NCI-H345 treated with DMSO at 0.1 percent for 48 hours (cell line): ENCODE measurements around the gene SLC22A4.

Experiments
- DNase-seq: peaks from one replicate; lab custom pipeline; 2025; ENCODE audit not compliant: unreplicated experiment; lab: John Stamatoyannopoulos, UW

Gene SLC22A4

DNA sequence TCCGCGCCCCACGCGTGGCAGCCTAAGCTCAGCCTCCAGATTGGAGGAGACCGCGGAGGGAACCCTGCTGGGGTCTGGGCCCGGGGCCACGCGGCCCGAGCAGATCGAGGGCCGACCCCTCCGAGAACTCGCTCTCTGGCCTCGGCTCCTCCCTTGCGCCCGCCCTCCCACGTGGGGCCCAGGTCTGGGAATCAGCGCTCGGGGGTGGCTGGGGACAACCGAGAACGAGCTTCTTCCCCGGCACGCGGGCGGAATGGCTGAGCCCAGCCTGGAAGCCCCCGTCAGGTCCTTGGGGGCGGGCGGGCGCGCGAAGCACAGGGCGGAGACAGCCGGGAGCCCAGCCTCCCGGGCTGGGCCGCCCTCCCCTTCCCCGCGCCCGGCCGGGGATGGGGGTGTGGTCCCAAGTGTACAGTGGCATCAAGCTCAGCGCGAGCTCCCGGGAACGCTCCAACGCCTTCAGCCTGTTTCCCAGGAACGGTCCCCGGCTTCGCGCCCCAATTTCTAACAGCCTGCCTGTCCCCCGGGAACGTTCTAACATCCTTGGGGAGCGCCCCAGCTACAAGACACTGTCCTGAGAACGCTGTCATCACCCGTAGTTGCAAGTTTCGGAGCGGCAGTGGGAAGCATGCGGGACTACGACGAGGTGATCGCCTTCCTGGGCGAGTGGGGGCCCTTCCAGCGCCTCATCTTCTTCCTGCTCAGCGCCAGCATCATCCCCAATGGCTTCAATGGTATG, at the start of gene SLC22A4:
TSS of gene SLC22A4 (plus strand) at position 403 of the 736 bp plus-strand sequence. CDS start at position 626, 223 bp downstream.
- DNase-seq: peak; percentile 43

DNA sequence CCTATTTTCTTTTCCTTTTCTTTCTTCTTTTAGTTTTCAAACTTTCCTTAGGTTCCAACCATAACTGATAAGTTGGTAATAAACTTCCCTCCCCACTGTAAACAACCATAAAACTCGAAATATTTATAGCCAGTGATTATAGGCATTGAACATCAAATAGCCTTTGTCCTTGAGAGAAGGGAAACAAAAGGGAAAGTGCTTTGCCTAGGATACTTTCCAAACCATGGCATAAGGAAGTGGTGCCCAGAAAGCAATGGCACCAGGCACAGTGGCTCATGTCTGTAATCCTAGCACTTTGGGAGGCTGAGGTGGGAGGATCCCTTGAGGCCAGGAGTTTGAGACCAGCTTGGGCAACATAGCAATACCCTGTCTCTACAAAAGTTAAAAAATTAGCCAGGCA, 48.6 kb upstream of the SLC22A4 start:
- no peak for DNase-seq

DNA sequence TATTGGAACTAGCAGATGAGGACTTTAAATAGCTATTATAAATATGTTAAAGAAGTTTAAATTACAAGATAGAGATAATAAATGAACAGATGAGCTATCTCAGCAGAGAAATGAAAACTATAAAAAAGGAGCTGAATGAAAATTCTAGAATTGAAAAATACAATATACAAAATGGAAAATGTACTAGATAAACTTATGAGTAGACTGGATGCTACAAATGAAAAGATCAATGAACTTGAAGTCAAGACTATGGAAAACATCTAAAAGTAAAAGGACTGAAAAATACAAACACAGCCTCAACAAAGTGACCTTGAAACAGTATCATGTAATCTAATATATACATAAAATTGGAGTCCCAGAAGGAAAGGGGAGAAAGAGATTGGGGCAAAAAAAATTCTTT, 47.4 kb upstream of the SLC22A4 start:
- no peak for DNase-seq

- no peak for DNase-seq
Observed at GRCh38 chr5:132250547-132250946, 43.6 kb upstream of the SLC22A4 start.

GRCh38 chr5:132251220-132251725, 42.9 kb upstream of the SLC22A4 start:
- no peak for DNase-seq

DNA sequence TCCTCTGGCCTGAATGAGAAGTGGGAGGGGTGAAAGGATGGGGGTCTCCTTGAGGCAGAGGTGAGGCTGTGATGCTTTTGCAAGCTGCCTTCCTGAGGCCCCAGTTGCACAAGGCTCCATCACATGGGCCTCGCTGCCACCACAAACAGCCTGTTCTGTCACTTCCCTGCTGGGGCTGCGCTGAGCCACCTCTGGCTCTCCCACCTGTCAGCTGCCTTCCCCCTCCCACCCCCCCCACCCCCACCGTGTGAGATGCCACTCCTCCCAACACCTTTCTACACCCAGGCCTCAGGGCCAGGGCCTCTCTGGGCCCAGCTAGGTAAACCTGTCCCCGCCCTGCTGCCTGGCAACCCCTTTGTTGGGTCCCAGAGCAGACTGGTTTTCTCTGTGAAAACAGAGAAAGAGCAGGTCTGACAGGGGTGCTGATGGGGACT, 41.2 kb upstream of the SLC22A4 start:
- no peak for DNase-seq

GRCh38 chr5:132253452-132254320, 40.5 kb upstream of the SLC22A4 start:
- DNase-seq: no peak

DNA sequence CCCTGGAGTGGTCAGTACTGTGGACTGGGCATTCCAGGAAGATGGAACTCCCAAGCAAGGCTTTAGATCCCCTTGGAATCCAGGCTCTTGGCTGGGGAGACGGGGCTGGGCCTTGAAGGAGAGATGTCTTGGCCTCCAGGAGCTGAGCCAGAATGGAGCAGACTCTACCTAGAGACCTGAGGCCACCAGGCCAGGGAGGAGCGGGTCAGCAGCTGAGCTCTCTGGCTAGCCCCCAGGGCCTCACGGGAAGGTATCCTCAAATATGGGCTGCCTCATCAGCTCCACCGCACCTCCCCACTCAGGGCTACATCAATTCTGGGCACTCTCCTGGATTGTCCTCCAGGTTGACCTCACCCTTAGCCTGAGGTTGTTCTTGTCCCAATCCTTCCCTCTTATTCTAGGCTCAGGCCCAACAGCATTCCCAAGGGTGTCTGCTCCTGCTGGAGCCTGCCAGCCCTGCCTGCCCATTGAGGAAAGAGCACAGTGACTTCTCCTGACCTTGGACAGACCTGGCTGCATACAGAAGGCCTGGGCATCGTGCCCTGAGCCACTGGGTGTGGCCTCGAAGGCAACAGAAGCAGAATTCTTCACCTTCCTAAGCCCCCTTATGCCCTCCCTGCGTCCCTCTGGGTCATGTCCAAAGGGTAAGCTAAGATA, 39.7 kb upstream of the SLC22A4 start:
- DNase-seq: no peak

DNA sequence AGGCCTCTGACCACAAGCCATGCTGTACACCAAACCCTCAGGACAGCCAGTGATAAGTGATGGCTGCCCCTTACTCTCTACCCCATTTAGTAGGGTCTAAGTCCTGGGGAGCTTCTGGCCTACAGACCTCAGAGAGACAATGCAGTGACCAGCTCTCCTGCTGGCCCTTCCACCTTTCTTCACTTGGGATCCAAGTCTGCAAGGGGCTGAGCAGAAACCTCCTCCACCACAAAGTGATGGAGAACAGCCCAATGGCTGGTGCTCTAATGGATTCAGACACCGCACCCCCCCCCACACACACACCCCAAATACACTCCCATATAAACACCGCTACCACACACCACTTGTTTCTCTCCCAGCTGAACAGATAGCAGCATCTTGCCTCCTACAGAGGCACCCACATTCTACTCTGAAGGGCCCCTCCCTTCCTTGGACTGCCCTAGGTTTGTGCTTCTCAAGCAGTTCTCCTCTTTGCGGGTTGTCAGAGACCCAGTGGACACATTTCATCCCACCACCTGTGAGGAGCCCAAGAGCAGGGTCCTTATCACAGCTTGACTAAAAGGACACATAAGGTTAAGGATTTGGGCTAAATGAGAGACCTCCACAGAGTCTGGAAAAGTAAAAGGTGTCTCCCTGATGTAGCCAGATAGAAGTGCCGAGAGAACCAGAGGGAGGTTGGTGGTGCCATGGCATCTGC, 38.0 kb upstream of the SLC22A4 start:
- DNase-seq: no peak

DNA sequence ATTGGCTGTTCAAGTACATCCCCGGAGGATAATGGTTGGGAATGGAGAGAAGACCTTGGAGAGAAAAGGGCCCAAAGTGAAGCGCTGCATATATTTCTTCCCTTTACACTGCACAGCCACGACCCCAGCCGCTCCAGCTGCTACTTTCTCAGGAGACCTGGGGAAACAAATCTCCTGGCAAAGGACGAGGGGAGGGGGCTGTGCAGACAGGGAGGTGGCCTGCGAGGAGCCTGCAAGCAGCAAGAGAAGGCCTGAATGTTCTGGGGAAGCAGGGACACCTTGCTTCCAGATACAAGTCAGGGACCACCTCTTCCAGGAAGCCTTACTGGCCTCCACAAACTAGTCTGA, 37.4 kb upstream of the SLC22A4 start:
- DNase-seq: no peak

DNA sequence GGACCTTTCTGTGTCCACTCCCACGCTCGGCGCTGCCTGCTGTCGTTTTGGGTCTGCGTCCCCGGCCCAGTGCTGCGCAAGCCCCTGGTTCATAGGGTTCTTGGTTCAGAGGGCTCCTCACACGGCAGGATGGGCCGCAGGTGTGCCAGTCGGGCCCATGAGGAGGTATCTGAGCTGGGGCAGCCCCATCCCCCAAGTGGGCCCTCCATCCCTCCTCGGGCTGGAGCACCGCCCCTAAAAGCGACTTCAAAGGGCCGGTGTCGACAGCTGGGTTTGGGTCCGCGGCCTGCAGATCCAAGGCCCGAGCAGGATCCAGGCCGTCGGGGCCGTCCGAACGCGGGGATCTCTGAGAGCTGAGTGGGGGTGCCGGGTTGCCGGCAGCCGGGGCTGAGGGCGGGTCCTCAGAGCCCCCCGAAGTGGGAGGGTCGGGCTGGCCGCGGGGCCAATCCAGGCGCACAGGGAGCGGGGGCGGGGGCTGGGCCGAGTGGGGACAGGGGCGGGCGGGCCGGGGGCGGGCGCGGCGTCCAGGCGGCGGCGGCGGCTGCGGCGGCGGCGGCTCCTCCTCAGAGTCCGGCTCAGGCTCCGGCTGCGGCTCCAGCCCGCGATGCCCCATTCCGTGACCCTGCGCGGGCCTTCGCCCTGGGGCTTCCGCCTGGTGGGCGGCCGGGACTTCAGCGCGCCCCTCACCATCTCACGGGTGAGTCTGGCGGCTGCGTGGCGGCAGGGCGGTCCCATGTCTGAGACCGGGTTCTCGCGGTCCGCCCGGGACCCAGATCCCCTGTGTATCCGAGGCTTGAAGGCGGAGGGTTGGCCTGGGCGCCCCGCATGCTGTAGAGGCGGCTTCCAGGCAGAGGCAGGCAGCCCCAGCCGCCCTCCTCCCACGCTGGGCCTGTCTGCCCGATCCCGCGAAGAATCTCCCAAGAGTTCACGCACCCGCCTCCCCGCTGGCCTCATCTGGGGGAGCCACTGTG, 36.8 kb upstream of the SLC22A4 start, which contains the start of gene PDLIM4:
TSS of gene PDLIM4 (plus strand) at position 566 of the 971 bp plus-strand sequence. CDS start at position 605, 39 bp downstream.
- DNase-seq: no peak

- DNase-seq: no peak
Observed at GRCh38 chr5:132258102-132259068, 35.8 kb upstream of the SLC22A4 start.

DNA sequence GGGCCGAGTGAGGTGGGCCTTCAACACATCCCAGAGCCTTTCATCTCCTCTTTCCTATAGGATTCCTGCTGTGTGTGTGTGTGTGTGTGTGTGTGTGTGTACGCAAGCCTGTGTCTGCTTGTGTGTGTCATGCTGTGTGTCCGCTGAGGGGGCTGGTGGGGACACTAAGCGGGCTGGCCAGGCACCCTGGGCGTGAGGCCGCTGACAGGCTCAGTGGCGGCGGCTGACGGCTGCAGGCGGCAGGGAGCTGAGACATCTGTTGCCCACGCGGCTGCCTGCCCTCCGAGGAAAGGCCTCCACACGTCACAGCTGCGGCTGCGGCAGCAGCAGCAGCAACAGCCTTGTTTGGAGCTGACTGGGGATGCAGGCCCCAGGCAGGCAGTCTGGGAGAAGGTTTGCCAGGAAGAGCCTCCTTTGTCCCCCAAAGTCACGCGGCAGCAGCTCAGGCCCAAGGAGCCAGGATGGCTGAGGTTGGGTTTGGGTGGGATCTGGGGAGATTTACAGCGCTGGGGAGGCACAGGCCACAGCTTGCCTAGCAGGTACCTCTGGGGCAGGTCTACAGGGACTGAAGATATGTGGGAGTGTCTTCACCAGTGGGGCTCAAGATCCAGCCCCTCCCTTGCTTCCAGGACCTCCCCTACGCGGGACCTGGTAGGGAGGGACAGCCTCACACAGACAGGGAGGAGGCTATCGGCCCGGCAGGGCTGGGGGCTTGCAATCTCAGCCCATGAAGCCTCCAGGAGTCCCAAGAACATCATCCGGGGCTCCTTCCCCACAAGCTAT, 34.9 kb upstream of the SLC22A4 start:
- no peak for DNase-seq

GRCh38 chr5:132260051-132260450, 34.1 kb upstream of the SLC22A4 start:
- DNase-seq: no peak

- DNase-seq: no peak
Observed at GRCh38 chr5:132260714-132261551, 33.3 kb upstream of the SLC22A4 start.

- no peak for DNase-seq
Observed at GRCh38 chr5:132261881-132262845, 32.0 kb upstream of the SLC22A4 start.
